ENCODE results near the gene DGCR2.

Gene DGCR2

GRCh38 chr22:19061471-19062138 lies 60.6 kb downstream of the DGCR2 start:
- TF ChIP-seq, protein P1, sequence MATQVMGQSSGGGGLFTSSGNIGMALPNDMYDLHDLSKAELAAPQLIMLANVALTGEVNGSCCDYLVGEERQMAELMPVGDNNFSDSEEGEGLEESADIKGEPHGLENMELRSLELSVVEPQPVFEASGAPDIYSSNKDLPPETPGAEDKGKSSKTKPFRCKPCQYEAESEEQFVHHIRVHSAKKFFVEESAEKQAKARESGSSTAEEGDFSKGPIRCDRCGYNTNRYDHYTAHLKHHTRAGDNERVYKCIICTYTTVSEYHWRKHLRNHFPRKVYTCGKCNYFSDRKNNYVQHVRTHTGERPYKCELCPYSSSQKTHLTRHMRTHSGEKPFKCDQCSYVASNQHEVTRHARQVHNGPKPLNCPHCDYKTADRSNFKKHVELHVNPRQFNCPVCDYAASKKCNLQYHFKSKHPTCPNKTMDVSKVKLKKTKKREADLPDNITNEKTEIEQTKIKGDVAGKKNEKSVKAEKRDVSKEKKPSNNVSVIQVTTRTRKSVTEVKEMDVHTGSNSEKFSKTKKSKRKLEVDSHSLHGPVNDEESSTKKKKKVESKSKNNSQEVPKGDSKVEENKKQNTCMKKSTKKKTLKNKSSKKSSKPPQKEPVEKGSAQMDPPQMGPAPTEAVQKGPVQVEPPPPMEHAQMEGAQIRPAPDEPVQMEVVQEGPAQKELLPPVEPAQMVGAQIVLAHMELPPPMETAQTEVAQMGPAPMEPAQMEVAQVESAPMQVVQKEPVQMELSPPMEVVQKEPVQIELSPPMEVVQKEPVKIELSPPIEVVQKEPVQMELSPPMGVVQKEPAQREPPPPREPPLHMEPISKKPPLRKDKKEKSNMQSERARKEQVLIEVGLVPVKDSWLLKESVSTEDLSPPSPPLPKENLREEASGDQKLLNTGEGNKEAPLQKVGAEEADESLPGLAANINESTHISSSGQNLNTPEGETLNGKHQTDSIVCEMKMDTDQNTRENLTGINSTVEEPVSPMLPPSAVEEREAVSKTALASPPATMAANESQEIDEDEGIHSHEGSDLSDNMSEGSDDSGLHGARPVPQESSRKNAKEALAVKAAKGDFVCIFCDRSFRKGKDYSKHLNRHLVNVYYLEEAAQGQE (IDR thresholded peaks at IDR 0.05; ENCODE audit: low read depth): no peak
- TF ChIP-seq, protein P2, sequence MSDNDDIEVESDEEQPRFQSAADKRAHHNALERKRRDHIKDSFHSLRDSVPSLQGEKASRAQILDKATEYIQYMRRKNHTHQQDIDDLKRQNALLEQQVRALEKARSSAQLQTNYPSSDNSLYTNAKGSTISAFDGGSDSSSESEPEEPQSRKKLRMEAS (IDR thresholded peaks at IDR 0.05): no peak
- TF ChIP-seq FOXM1 (IDR thresholded peaks at IDR 0.05; ENCODE audit: borderline replicate concordance, low read depth): no peak
- TF ChIP-seq EGR1 (IDR thresholded peaks at IDR 0.05): no peak
- no peak for TF ChIP-seq RAD21 (IDR thresholded peaks at IDR 0.05; ENCODE audit: low read depth)

- no peak for TF ChIP-seq FOXM1 (IDR thresholded peaks at IDR 0.05; ENCODE audit: borderline replicate concordance, low read depth)
- no peak for TF ChIP-seq USF1 (IDR thresholded peaks at IDR 0.05)
Observed at GRCh38 chr22:19060356-19061009, 61.7 kb downstream of the DGCR2 start.

DNA sequence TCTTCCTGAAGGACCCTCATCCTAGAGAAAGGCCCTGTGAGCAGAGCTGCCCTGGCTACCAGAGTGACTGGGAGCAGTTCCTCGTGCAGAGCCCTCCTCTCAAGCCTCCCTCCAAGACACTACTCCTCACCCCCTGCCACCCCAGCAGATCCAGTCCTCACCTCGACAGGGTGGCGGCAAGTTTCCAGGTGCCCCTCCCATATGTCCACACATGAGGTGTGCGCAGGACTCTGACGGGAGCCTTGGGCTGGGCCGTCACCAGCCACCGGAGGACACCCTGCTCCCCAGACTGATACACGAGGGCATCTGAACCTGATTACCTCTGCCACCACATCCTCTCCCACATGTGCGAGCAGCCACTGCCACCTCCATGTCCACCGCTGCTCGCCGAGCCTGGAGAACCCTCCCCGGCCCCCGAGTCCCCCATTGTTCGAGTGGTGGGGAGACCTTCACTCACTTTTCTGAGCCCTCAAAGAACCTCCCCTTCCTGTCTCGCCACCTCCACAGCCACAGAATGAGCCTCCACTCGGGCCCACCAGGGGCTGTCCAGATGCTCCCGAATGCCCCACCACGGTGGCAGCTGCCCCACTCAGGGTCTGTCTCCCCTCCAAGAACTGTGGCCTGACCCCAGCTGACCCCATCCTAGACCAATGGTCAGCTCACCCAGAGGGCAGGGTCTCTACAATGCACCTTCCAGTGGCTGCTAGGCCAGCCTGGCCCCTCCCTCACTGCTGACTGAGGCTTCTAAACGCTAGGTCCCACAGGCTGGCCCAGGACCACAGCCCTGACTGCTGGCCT lies 62.5 kb downstream of the DGCR2 start:
- TF ChIP-seq EP300 (IDR thresholded peaks at IDR 0.05; ENCODE audit: borderline replicate concordance): no peak
- no peak for TF ChIP-seq USF1 (IDR thresholded peaks at IDR 0.05)
- no peak for TF ChIP-seq EGR1 (IDR thresholded peaks at IDR 0.05)
- TF ChIP-seq RAD21 (IDR thresholded peaks at IDR 0.05; ENCODE audit: low read depth): no peak
- TF ChIP-seq FOXM1 (IDR thresholded peaks at IDR 0.05; ENCODE audit: borderline replicate concordance, low read depth): no peak
- TF ChIP-seq, protein P1 (IDR thresholded peaks at IDR 0.05; ENCODE audit: low read depth): no peak
- TF ChIP-seq YY1 (IDR thresholded peaks at IDR 0.05; ENCODE audit: low read depth): no peak

GRCh38 chr22:19058713-19059451 lies 63.3 kb downstream of the DGCR2 start:
- no peak for TF ChIP-seq FOXM1 (IDR thresholded peaks at IDR 0.05; ENCODE audit: borderline replicate concordance, low read depth)
- TF ChIP-seq, protein P1 (IDR thresholded peaks at IDR 0.05; ENCODE audit: low read depth): no peak
- TF ChIP-seq EP300 (IDR thresholded peaks at IDR 0.05; ENCODE audit: borderline replicate concordance): no peak
- TF ChIP-seq YY1 (IDR thresholded peaks at IDR 0.05; ENCODE audit: low read depth): no peak
- TF ChIP-seq EGR1 (IDR thresholded peaks at IDR 0.05): no peak
- TF ChIP-seq, protein P2 (IDR thresholded peaks at IDR 0.05): no peak
- TF ChIP-seq TAF1 (IDR thresholded peaks at IDR 0.05; ENCODE audit: low read depth): no peak
- no peak for TF ChIP-seq CEBPB (IDR thresholded peaks at IDR 0.05)
- no peak for TF ChIP-seq CREB1 (IDR thresholded peaks at IDR 0.05; ENCODE audit: low read depth)
- no peak for TF ChIP-seq ZBTB7A (IDR thresholded peaks at IDR 0.05; ENCODE audit: low read depth)
- no peak for TF ChIP-seq TCF12 (IDR thresholded peaks at IDR 0.05; ENCODE audit: low read depth)
- TF ChIP-seq RAD21 (IDR thresholded peaks at IDR 0.05; ENCODE audit: low read depth): no peak
- no peak for TF ChIP-seq NFIC (IDR thresholded peaks at IDR 0.05)
